Neural cell (in vitro differentiated cells): ENCODE results near the gene FUBP1. TPM values are rescaled to one million over a fixed set of nuclear protein-coding genes. Genes with fewer than 3 reads are reported as not detected.

Source experiments
- H2AFZ ChIP-seq: fragments of 200-600, 300-800 bp; sonication (generic), shearing (Covaris generic); 2 replicates; pipeline ENCODE4 v1.6.0; 2014; ENCODE audit warnings: low read depth, mild to moderate bottlenecking, antibody characterized with exemption, low read length, moderate library complexity
- H3F3A ChIP-seq: fragments of 200-600 bp; shearing (Covaris generic); 2 replicates; pipeline ENCODE4 v1.6.1; 2016; ENCODE audit warnings: mild to moderate bottlenecking, moderate library complexity, mixed read lengths, antibody characterized with exemption, low read length; ENCODE audit not compliant: insufficient read depth, poor library complexity, severe bottlenecking
- H3K27ac ChIP-seq: fragments of 200-600, 300-800 bp; sonication (generic), shearing (Covaris generic); 2 replicates; pipeline ENCODE4 v1.5.1; 2014; ENCODE audit warnings: mild to moderate bottlenecking, low read length, moderate library complexity
- H3K27me3 ChIP-seq: fragments of 300-800, 200-600 bp; sonication (generic), shearing (Covaris generic); 2 replicates; pipeline ENCODE4 v1.6.0; 2014; ENCODE audit warnings: mild to moderate bottlenecking, low read depth, low read length, moderate library complexity; ENCODE audit not compliant: insufficient read depth
- H3K36me3 ChIP-seq: fragments of 300-800, 200-600 bp; sonication (generic), shearing (Covaris generic); 2 replicates; pipeline ENCODE4 v1.5.1; 2014; ENCODE audit warnings: mild to moderate bottlenecking, antibody characterized with exemption, low read length, moderate library complexity; ENCODE audit not compliant: insufficient read depth
- H3K4me2 ChIP-seq: fragments of 300-800, 200-600 bp; sonication (generic), shearing (Covaris generic); 2 replicates; pipeline ENCODE4 v1.6.0; 2014; ENCODE audit warnings: mild to moderate bottlenecking, low read length
- H3K4me3 ChIP-seq: fragments of 300-800, 200-600 bp; sonication (generic), shearing (Covaris generic); 2 replicates; pipeline ENCODE4 v1.5.1; 2014; ENCODE audit warnings: mild to moderate bottlenecking, low read length, moderate library complexity
- H3K79me2 ChIP-seq: fragments of 200-600 bp; shearing (Covaris generic); replicated peaks from 2 replicates; pipeline ENCODE4 v1.6.0; 2014; ENCODE audit warnings: mild to moderate bottlenecking, low read length, moderate library complexity; ENCODE audit not compliant: insufficient read depth
- H3K9ac ChIP-seq: fragments of 300-800, 200-600 bp; sonication (generic), shearing (Covaris generic); 2 replicates; pipeline ENCODE4 v1.6.1; 2016; ENCODE audit warnings: mild to moderate bottlenecking, low read length, mixed read lengths
- H3K9me2 ChIP-seq: fragments of 200-600 bp; shearing (Covaris generic); 2 replicates; pipeline ENCODE4 v1.6.1; 2016; ENCODE audit warnings: mild to moderate bottlenecking, low read length, mixed read lengths; ENCODE audit not compliant: insufficient read depth
- H3K9me3 ChIP-seq: fragments of 200-600, 300-800 bp; sonication (generic), shearing (Covaris generic); 2 replicates; pipeline ENCODE4 v1.6.1; 2016; ENCODE audit warnings: mild to moderate bottlenecking, mixed run types, low read length, moderate library complexity, mixed read lengths
- H4K20me1 ChIP-seq: fragments of 200-600 bp; shearing (Covaris generic); 2 replicates; pipeline ENCODE4 v1.6.1; 2016; ENCODE audit warnings: mild to moderate bottlenecking, mixed run types; ENCODE audit not compliant: insufficient read depth
- EP300 ChIP-seq: fragments of 450-650 bp; conservative IDR thresholded peaks from 2 replicates; pipeline ENCODE4 v1.6.1; 2014; ENCODE audit warnings: antibody characterized with exemption, mild to moderate bottlenecking, moderate library complexity; ENCODE audit not compliant: poor library complexity, severe bottlenecking
- EZH2 ChIP-seq: fragments of 200-600, 300-800 bp; shearing (Covaris generic), sonication (generic); IDR thresholded peaks from 2 replicates; pipeline ENCODE4 v1.6.1; 2014; ENCODE audit warnings: antibody characterized with exemption, low read length, borderline replicate concordance, mild to moderate bottlenecking; ENCODE audit not compliant: insufficient read depth, poor library complexity, severe bottlenecking
- MXI1 ChIP-seq: fragments of 450-650 bp; conservative IDR thresholded peaks from 2 replicates; pipeline ENCODE4 v1.6.1; 2014; ENCODE audit warnings: antibody characterized with exemption, mild to moderate bottlenecking; ENCODE audit not compliant: poor library complexity, severe bottlenecking
- POLR2AphosphoS5 ChIP-seq: IDR thresholded peaks from 2 replicates; pipeline ENCODE4 v1.6.1; 2012
- RAD21 ChIP-seq: fragments of 450-650 bp; conservative IDR thresholded peaks from 2 replicates; pipeline ENCODE4 v1.6.1; 2014; ENCODE audit warnings: antibody characterized with exemption, mild to moderate bottlenecking, moderate library complexity
- SMC3 ChIP-seq: fragments of 450-650 bp; conservative IDR thresholded peaks from 2 replicates; pipeline ENCODE4 v1.6.1; 2014; ENCODE audit warnings: antibody characterized with exemption, mild to moderate bottlenecking, moderate library complexity; ENCODE audit not compliant: poor library complexity
- TAF1 ChIP-seq: IDR thresholded peaks from 2 replicates; pipeline ENCODE4 v1.6.1; 2012; ENCODE audit warnings: low read depth
- polyA plus RNA-seq: library from polyadenylated mRNA; depleted of rRNA; stranded (reverse); fragments of >200 nt; gene quantifications from 2 replicates; pipeline ENCODE4 v1.2.3, GENCODE V29; 2014
- TF ChIP-seq, protein P1 (sequence below): IDR thresholded peaks from 2 replicates; pipeline ENCODE4 v1.6.1; 2012; ENCODE audit warnings: borderline replicate concordance
- TF ChIP-seq, protein P2 (sequence below): fragments of 450-650 bp; IDR thresholded peaks from 2 replicates; pipeline ENCODE4 v1.5.1; 2014; ENCODE audit warnings: antibody characterized with exemption, mild to moderate bottlenecking, moderate library complexity; ENCODE audit not compliant: poor library complexity, severe bottlenecking

FUBP1 gene
- polyA plus RNA-seq, 1 donor from 2014 or later: 630 TPM

DNA sequence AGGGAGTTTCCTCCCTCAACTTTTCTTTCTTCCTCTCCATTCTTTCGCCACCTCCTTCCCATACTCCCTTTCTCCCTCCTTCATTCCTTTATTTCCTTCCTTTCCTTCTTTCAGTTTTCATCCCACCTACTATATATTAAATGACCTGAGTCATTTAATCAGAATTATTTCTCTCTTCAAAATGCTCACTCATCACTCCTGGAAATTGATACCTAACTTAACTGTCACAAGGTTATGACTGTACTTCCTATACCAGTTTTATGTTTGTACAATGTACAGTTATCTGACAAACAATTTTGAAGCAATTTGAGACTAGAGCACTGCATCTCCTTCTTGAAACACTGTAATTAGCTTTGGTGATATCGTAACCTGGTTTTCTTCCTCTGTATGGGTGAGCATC lies 49.1 kb downstream of the FUBP1 start:
- Histone ChIP-seq H3K27me3 (no peaks in the 10 kb centered on the region), H3K9me2 (no peaks in the 10 kb centered on the region), H3K4me2 (no peak overlapping the region), H2AFZ (no peak overlapping the region), H3K9ac (no peak overlapping the region), H3K36me3 (no peaks in the 10 kb centered on the region), H3K79me2 (no peaks in the 10 kb centered on the region), H3F3A (no peaks in the 10 kb centered on the region), H4K20me1 (no peaks in the 10 kb centered on the region), H3K27ac (no peak overlapping the region), H3K4me3 (no peak overlapping the region), H3K9me3 (no peaks in the 10 kb centered on the region)
- no peak for TF ChIP-seq EZH2
- TF ChIP-seq RAD21: no peak
- no peak for TF ChIP-seq TAF1
- TF ChIP-seq, protein P1, sequence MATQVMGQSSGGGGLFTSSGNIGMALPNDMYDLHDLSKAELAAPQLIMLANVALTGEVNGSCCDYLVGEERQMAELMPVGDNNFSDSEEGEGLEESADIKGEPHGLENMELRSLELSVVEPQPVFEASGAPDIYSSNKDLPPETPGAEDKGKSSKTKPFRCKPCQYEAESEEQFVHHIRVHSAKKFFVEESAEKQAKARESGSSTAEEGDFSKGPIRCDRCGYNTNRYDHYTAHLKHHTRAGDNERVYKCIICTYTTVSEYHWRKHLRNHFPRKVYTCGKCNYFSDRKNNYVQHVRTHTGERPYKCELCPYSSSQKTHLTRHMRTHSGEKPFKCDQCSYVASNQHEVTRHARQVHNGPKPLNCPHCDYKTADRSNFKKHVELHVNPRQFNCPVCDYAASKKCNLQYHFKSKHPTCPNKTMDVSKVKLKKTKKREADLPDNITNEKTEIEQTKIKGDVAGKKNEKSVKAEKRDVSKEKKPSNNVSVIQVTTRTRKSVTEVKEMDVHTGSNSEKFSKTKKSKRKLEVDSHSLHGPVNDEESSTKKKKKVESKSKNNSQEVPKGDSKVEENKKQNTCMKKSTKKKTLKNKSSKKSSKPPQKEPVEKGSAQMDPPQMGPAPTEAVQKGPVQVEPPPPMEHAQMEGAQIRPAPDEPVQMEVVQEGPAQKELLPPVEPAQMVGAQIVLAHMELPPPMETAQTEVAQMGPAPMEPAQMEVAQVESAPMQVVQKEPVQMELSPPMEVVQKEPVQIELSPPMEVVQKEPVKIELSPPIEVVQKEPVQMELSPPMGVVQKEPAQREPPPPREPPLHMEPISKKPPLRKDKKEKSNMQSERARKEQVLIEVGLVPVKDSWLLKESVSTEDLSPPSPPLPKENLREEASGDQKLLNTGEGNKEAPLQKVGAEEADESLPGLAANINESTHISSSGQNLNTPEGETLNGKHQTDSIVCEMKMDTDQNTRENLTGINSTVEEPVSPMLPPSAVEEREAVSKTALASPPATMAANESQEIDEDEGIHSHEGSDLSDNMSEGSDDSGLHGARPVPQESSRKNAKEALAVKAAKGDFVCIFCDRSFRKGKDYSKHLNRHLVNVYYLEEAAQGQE: no peak
- TF ChIP-seq MXI1: no peak
- no peak for TF ChIP-seq POLR2AphosphoS5
- TF ChIP-seq, protein P2, sequence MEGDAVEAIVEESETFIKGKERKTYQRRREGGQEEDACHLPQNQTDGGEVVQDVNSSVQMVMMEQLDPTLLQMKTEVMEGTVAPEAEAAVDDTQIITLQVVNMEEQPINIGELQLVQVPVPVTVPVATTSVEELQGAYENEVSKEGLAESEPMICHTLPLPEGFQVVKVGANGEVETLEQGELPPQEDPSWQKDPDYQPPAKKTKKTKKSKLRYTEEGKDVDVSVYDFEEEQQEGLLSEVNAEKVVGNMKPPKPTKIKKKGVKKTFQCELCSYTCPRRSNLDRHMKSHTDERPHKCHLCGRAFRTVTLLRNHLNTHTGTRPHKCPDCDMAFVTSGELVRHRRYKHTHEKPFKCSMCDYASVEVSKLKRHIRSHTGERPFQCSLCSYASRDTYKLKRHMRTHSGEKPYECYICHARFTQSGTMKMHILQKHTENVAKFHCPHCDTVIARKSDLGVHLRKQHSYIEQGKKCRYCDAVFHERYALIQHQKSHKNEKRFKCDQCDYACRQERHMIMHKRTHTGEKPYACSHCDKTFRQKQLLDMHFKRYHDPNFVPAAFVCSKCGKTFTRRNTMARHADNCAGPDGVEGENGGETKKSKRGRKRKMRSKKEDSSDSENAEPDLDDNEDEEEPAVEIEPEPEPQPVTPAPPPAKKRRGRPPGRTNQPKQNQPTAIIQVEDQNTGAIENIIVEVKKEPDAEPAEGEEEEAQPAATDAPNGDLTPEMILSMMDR: no peak
- no peak for TF ChIP-seq EP300
- no peak for TF ChIP-seq SMC3

DNA sequence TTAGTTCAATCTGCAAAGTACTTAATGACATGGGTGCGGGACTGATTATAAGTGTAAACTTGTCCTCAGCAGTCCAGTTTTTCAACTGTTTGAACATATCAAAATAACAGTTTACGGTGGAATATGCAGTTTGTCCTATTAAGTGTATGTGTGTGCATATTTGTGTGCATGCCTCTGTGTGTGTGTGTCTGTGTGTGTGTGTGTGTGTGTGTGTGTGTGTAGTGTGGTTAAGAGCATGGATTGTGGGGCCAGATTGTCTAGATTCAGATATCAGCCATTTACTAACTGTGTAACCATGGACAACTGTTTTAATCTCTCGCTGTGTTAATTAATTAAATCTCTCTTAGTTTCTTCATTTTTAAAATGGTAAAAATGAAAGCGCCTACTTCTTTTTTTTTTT lies 51.5 kb downstream of the FUBP1 start:
- Histone ChIP-seq H3F3A (no peaks in the 10 kb centered on the region), H3K9ac (no peak overlapping the region), H2AFZ (no peak overlapping the region), H3K9me2 (no peaks in the 10 kb centered on the region), H3K36me3 (no peaks in the 10 kb centered on the region), H3K27me3 (no peaks in the 10 kb centered on the region), H3K27ac (no peak overlapping the region), H3K9me3 (no peaks in the 10 kb centered on the region), H3K79me2 (no peaks in the 10 kb centered on the region), H3K4me2 (no peak overlapping the region), H3K4me3 (no peak overlapping the region), H4K20me1 (no peaks in the 10 kb centered on the region)
- TF ChIP-seq TAF1 (no peak), SMC3 (no peak)
